HL-60 (cell line): ENCODE results near the gene CACNA2D3.

Experiments
- DNase-seq, 2 experiments: peaks; one replicate each; pipeline ENCODE4 v3.0.0-alpha.2; 2010 to 2020; ENCODE audit warnings: low read depth in 1 of 2, low spot score in 1 of 2
- H3K27ac ChIP-seq: fragments of 250-450 bp; sonication (Bioruptor Pico); replicated peaks from 2 replicates; pipeline ENCODE4 v1.5.1; 2020; ENCODE audit warnings: mild to moderate bottlenecking, moderate library complexity
- H3K27me3 ChIP-seq: fragments of 250-450 bp; sonication (Bioruptor Pico); 2 replicates; pipeline ENCODE4 v1.5.1; 2021; ENCODE audit warnings: mild to moderate bottlenecking, moderate library complexity; ENCODE audit not compliant: insufficient read depth, poor library complexity, severe bottlenecking
- H3K4me3 ChIP-seq: replicated peaks from 2 replicates; pipeline ENCODE4 v1.5.1; 2011; ENCODE audit warnings: mild to moderate bottlenecking, control low read depth, low read length; ENCODE audit not compliant: insufficient read depth
- CTCF ChIP-seq: IDR thresholded peaks from one replicate; pipeline ENCODE4 v1.5.1; 2011; ENCODE audit warnings: low read length, control low read depth, inconsistent platforms; ENCODE audit not compliant: insufficient read depth
- GABPA ChIP-seq: IDR thresholded peaks from 2 replicates; pipeline ENCODE4 v1.6.1; 2012; ENCODE audit warnings: low read depth
- POLR2AphosphoS5 ChIP-seq: IDR thresholded peaks from 2 replicates; pipeline ENCODE4 v1.6.1; 2012; ENCODE audit warnings: low read depth
- REST ChIP-seq: IDR thresholded peaks from 2 replicates; pipeline ENCODE4 v1.6.1; 2012; ENCODE audit warnings: low read depth; ENCODE audit not compliant: insufficient replicate concordance
- SPI1 ChIP-seq: IDR thresholded peaks from 2 replicates; pipeline ENCODE4 v1.6.1; 2012; ENCODE audit warnings: low read depth, mild to moderate bottlenecking, borderline replicate concordance

CACNA2D3 gene

GRCh38 chr3:54574906-54575617 lies 452.7 kb downstream of the CACNA2D3 start:
- Histone ChIP-seq H3K4me3 (no peak overlapping the region), H3K27ac (no peak overlapping the region), H3K27me3 (no peaks in the 10 kb centered on the region)
- TF ChIP-seq GABPA (no peak), REST (no peak), SPI1 (no peak), POLR2AphosphoS5 (no peak), CTCF (no peak)
- DNase-seq: no peak

- Histone ChIP-seq H3K27me3 (no peaks in the 10 kb centered on the region), H3K4me3 (no peak overlapping the region), H3K27ac (no peak overlapping the region)
- DNase-seq: no peak
- TF ChIP-seq GABPA (no peak), POLR2AphosphoS5 (no peak), REST (no peak)
Measured at GRCh38 chr3:54575618-54575960, 453.2 kb downstream of the CACNA2D3 start.

GRCh38 chr3:54577313-54577712 lies 455.0 kb downstream of the CACNA2D3 start:
- Histone ChIP-seq H3K4me3 (no peak overlapping the region), H3K27me3 (no peaks in the 10 kb centered on the region), H3K27ac (no peak overlapping the region)
- TF ChIP-seq GABPA: no peak
- no peak for TF ChIP-seq POLR2AphosphoS5
- no peak for TF ChIP-seq SPI1
- no peak for DNase-seq

GRCh38 chr3:54578417-54578816 lies 456.1 kb downstream of the CACNA2D3 start:
- Histone ChIP-seq H3K27me3 (no peaks in the 10 kb centered on the region), H3K4me3 (no peak overlapping the region), H3K27ac (no peak overlapping the region)
- no peak for TF ChIP-seq POLR2AphosphoS5
- TF ChIP-seq CTCF: no peak
- TF ChIP-seq GABPA: no peak
- TF ChIP-seq SPI1: no peak
- TF ChIP-seq REST: no peak
- no peak for DNase-seq
